Epithelial cell of esophagus (primary cell): ENCODE measurements around the gene SORCS2.

ENCODE experiments used
- DNase-seq: peaks from one replicate; pipeline ENCODE4 v3.0.0; 2010; ENCODE audit warnings: low read depth
- H3K4me3 ChIP-seq: 2 replicates; pipeline ENCODE4 v1.5.1; 2011; ENCODE audit warnings: mild to moderate bottlenecking, low read length, control low read depth
- TF ChIP-seq, protein P1 (sequence below): IDR thresholded peaks from 2 replicates; pipeline ENCODE4 v1.5.1; 2011; ENCODE audit warnings: low read depth, mild to moderate bottlenecking, low read length, control low read depth, inconsistent platforms; ENCODE audit not compliant: insufficient read depth; ENCODE audit errors: missing control alignments

The SORCS2 gene

GRCh38 chr4:7741946-7742806, 549.8 kb downstream of the SORCS2 start:
- H3K4me3 ChIP-seq, result no peak overlapping the region
- DNase-seq, result no peak
- TF ChIP-seq, protein P1, sequence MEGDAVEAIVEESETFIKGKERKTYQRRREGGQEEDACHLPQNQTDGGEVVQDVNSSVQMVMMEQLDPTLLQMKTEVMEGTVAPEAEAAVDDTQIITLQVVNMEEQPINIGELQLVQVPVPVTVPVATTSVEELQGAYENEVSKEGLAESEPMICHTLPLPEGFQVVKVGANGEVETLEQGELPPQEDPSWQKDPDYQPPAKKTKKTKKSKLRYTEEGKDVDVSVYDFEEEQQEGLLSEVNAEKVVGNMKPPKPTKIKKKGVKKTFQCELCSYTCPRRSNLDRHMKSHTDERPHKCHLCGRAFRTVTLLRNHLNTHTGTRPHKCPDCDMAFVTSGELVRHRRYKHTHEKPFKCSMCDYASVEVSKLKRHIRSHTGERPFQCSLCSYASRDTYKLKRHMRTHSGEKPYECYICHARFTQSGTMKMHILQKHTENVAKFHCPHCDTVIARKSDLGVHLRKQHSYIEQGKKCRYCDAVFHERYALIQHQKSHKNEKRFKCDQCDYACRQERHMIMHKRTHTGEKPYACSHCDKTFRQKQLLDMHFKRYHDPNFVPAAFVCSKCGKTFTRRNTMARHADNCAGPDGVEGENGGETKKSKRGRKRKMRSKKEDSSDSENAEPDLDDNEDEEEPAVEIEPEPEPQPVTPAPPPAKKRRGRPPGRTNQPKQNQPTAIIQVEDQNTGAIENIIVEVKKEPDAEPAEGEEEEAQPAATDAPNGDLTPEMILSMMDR, result no peak

- TF ChIP-seq, protein P1, result no peak
- H3K4me3 ChIP-seq, result no peak overlapping the region
- DNase-seq, result no peak
These were observed 550.5 kb downstream of the SORCS2 start for GRCh38 chr4:7742807-7743280.

DNA sequence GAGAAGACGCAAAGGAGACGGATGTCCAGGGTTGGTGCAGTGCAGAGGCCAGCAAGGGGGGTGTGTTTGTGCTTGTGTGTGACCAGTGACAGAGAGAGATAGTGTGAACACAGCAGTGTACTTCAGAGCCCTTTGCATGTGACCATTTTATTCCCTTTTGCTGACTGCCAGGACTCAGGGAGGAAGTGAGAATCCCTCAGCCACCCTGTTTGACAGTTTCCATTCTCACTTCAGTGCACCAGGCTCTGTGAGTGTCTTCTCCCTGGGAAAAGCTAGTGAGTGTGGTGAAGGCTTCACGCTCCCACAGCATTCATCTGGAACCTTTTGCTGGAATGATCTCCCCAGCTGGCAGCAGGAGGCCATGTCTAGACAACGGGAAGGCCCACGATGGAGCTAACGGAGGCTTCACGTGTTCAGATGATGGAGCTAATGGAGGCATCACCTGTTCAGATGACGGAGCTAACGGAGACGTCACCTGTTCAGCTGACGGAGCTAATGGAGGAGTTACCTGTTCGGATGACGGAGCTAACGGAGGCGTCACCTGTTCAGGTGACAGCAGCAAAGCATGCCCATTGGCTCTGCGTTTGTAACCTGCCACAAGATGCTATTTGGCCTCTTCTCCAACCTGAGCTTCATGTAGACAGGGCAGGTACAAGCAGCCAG, 551.9 kb downstream of the SORCS2 start:
- H3K4me3 ChIP-seq, result no peak overlapping the region
- no peak for DNase-seq
- TF ChIP-seq, protein P1, result no peak

- TF ChIP-seq, protein P1, result no peak
- DNase-seq, result no peak
- H3K4me3 ChIP-seq, result no peak overlapping the region
These were observed 553.1 kb downstream of the SORCS2 start for GRCh38 chr4:7745301-7745885.

GRCh38 chr4:7746351-7747061, 554.2 kb downstream of the SORCS2 start:
- TF ChIP-seq, protein P1, result no peak
- DNase-seq, result no peak
- no peak overlapping the region for H3K4me3 ChIP-seq

DNA sequence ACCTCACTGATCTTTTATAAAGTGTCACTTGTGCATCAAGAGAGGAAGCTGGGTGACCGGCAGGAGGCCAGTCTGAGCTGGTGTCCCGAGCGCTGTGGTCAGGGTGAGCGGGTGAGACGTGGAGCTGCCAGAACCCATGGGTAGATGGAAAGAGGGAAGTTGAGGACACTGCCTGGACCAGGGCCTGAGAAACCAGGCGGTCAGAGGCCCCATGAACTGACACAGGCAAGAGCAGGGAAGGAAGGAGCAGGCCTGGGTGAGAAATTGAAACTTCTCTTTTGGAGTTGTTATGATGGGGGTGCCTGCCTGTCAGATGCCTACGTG, 554.7 kb downstream of the SORCS2 start:
- TF ChIP-seq, protein P1, result no peak
- H3K4me3 ChIP-seq, result no peak overlapping the region
- DNase-seq, result no peak
